MM.1S (cell line): Measurements from ENCODE around the gene GALR2.

Experiments used
- EZH2phosphoT487 ChIP-seq: fragments of 300-600 bp; sonication (generic); IDR thresholded peaks from 2 replicates; pipeline ENCODE4 v1.6.1; 2018; ENCODE audit warnings: antibody characterized with exemption, low read length
- TF ChIP-seq, protein P1 (sequence below): fragments of 300-600 bp; sonication (generic); IDR thresholded peaks from 2 replicates; pipeline ENCODE4 v1.5.1; 2016; ENCODE audit warnings: antibody characterized with exemption, low read length, mixed read lengths

DNA sequence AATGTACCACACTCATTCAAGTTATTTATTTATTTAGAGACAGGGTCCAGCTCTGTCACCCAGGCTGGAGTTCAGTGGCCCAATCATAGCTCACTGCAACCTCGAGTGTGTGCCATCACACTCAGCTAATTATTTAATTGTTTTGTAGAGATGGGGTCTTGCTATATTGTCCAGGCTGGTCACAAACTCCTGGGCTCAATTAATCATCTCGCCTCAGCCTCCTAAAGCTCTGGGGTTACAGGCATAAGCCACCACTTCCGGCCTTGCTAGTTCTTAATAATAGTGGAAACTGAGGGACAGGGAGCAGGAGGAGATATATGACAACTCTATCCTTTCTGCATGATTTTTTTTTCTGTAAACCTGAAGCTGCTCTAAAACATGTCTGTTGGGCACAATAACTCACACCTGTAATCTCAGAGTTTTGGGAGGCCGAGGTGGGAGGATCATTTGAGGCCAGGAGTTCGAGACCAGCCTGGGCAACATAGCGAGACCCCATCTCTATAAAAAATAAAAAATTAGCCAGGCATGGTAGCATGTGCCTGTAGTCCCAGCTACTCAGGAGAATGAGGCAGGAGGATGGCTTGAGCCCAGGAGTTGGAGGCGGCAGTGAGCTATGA, 40.7 kb downstream of the GALR2 start:
- TF ChIP-seq, protein P1, sequence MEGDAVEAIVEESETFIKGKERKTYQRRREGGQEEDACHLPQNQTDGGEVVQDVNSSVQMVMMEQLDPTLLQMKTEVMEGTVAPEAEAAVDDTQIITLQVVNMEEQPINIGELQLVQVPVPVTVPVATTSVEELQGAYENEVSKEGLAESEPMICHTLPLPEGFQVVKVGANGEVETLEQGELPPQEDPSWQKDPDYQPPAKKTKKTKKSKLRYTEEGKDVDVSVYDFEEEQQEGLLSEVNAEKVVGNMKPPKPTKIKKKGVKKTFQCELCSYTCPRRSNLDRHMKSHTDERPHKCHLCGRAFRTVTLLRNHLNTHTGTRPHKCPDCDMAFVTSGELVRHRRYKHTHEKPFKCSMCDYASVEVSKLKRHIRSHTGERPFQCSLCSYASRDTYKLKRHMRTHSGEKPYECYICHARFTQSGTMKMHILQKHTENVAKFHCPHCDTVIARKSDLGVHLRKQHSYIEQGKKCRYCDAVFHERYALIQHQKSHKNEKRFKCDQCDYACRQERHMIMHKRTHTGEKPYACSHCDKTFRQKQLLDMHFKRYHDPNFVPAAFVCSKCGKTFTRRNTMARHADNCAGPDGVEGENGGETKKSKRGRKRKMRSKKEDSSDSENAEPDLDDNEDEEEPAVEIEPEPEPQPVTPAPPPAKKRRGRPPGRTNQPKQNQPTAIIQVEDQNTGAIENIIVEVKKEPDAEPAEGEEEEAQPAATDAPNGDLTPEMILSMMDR, result no peak
- no peak for TF ChIP-seq EZH2phosphoT487
